Measurements from ENCODE around the gene GAGE10.

DNA sequence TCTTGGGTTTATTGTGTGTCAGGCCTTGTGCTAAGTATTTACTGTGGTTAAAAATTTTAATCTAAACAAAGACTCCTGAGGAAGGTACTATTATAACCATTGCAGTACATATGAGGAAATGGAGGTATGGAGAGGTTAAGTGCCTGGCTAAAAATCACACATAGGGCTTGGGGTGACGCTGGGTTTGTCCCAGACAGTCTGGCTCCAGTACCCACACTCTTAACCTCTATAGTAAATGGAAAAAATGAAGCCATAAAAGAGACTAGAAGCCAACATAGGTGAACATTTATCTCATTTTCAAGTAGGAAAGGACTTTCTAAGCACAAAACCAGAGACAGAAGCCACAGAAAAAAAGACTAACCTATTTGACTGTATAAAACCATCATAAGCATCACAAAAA lies 40.8 kb upstream of the GAGE10 start:
- TF ChIP-seq CTCF (conservative IDR thresholded peaks at IDR 0.05): no peak
- no peak for TF ChIP-seq ZFX (IDR thresholded peaks at IDR 0.05)

Data from C4-2B (cell line).